Head of caudate nucleus (tissue), 42 donors: ENCODE results near the gene SERP1.

Experiments used
- DNase-seq, 42 donors: peaks; one replicate each; pipeline versions ENCODE4 v3.0.0 to v3.0.0-alpha.2; 2020 to 2021; ENCODE audit warnings: mixed read lengths in 7 of 42
- intact Hi-C: fragments of 100-400 bp; cut with DNase I; formaldehyde crosslinking; loops from one replicate; pipeline ENCODE4 v1.15.0; 2022

Gene SERP1

DNA sequence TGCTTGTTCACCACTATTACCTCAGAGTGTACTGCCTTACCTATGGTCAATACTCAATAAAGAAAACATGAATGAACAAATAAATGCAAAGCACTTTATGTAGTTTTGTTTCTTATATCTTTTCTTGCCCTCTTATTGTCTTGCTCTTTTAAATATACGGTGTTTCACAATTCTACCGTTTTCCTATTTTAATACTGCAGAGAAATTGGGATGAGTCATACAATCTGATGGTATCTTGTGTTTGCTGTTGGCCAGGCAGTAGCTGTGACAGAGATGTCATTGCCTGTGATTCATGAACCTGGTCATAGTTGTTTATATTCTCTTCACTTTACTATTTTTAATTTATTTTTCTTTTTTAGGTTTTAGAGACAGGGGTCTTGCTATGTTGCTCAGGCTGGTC lies 48.3 kb downstream of the SERP1 start:
- no peak for DNase-seq
- intact Hi-C loops, result loop anchor here (2.0 to 5.0 kb wide), 2 partner anchors 86 to 269 kb away; no protein-coding TSS in a partner anchor

DNA sequence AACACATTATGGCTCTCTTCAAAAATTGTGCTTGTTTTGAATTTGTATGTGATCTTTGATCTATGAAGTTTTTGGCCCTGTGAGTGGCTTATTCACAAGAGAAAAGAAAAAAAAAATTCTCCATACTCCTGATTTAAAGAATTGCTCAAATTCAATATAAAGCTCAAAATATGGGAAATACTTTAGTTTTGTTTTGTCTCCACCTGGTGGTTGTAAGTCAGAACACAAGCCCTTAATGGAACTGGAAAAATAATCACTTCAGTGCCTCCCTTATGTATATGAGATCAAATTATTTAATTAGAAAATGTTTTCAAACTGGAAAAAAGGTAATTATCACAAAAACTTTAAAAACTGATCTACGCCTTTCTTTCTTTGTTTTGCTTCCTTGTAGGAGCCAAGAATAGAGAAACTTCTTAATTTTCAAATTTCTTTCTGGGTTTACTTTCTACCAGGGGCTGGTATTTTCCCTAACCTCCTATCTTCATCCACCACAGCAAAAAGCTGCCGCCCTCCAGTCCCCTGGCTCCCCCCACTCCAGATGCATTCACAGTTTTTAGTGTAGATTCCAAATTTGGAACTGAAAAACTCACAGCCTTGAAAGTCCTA lies 50.6 kb downstream of the SERP1 start:
- DNase-seq, result peak in 8 of 42 donors; percentile 13 to 73 (median 38)
- intact Hi-C loops, result loop anchor here (2.0 to 5.0 kb wide), 2 partner anchors 83 to 267 kb away; no protein-coding TSS in a partner anchor

DNA sequence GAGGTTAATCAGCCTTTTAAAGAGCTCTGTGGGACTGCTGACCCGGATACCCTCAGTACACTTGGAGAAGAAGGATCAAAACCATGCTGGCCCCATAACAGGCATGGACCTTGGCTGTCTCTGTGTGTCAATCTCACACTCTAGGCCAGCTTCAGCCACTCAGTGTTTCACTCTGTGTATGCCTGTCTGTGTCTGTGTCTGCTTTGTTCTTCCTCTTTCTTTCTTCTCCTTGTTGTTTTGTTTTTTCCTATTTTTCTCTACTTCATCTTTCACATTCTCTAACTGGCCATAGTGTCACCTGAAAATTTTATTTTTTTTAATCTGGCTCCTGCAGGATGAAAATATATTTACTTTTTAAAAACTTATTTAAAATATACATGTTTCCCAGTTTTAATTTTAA lies 51.1 kb downstream of the SERP1 start:
- DNase-seq, result peak in 5 of 42 donors; percentile 5 to 16 (median 12)
- intact Hi-C loops, result loop anchor here (5.0 kb wide), 1 partner anchor 83 kb away; no protein-coding TSS in a partner anchor

DNA sequence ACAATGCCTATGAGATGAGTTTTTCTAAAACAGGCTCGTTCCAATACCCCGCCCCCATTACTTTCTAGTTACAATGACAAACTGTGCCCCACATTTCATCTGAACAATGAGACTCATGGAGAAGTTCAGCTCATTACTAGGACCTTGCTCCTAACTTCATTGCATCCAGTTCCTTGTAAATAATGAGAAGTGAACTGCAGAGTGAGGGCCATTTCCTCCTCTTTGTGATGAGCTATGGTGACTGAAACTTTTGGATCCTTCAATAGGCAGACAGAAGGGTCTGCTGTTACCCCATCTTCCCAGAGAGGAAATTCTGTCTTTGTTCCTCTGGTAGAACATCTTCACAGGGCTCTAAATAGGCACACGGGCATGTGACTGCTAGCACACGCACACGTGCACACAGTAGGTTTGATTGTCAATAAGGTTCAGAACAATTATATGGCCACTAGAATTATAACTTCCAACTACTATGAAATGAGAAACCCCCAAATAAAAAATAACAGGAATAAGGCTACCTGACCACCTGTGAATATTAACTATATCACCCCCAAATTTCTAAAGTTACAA lies 51.8 kb downstream of the SERP1 start:
- DNase-seq, result peak in 1 of 42 donors; percentile 3
- intact Hi-C loops, result no loop called here
